HepG2 (cell line): ENCODE measurements around the gene ACSBG1. TPM values are rescaled to one million over a fixed set of nuclear protein-coding genes. Genes with fewer than 3 reads are reported as not detected.

Experiments
- ATAC-seq: fragments of 200-7000 bp; cut with Tn5 transposase; 3 replicates; pipeline ENCODE4 v1.9.1; 2020; ENCODE audit warnings: mild to moderate bottlenecking, moderate library complexity
- BruUV-seq: library from RNA; stranded (reverse); fragments of 400-500 nt; replicated peaks from 2 replicates; lab custom pipeline; 2021; lab: Mats Ljungman, UMichigan
- CTCF ChIA-PET: fragments of 300-600 bp; formaldehyde crosslinking; extraction: SDS; loops from one replicate; lab custom pipeline; 2021; ENCODE audit warnings: low total read pairs, inconsistent platforms, low intra/inter-chr PET ratio; lab: Yijun Ruan, JAX
- POLR2A ChIA-PET: fragments of 350-600 bp; sonication (Branson Sonifier 250); formaldehyde crosslinking; loops from one replicate; lab custom pipeline; 2020; ENCODE audit warnings: antibody characterized with exemption, inconsistent platforms; lab: Yijun Ruan, JAX
- DNase-seq: peaks from one replicate; pipeline ENCODE4 v3.0.0-alpha.2; 2015; ENCODE audit warnings: low spot score
- FAIRE-seq: peaks from 3 replicates; lab custom pipeline; 2011; peaks lifted over from hg19 to GRCh38; lab: Jason Lieb, UNC
- H2AFZ ChIP-seq: one replicate; pipeline ENCODE4 v1.6.1; 2011; ENCODE audit warnings: low read length, inconsistent platforms
- H3K27ac ChIP-seq: fragments of 300-600 bp; 3 replicates; pipeline ENCODE4 v1.8.0; 2011; ENCODE audit warnings: mixed run types, mild to moderate bottlenecking, mixed read lengths, low read length, inconsistent platforms; ENCODE audit not compliant: insufficient read depth; ENCODE audit errors: extremely low read length
- H3K27me3 ChIP-seq, 2 experiments: fragments of 200-600 bp in 1 of 2; 2 replicates in 1 of 2; 3 replicates in 1 of 2; pipeline versions ENCODE4 v1.6.0 to v1.8.0; 2011; ENCODE audit warnings: low read length in 2 of 2, mild to moderate bottlenecking in 2 of 2, moderate library complexity in 2 of 2, inconsistent platforms in 1 of 2; ENCODE audit not compliant: insufficient read depth in 2 of 2, control insufficient read depth in 1 of 2
- H3K36me3 ChIP-seq, 2 experiments: fragments of 200-600 bp in 1 of 2; replicated peaks in 1 of 2; 2 replicates in 1 of 2; 3 replicates in 1 of 2; pipeline versions ENCODE4 v1.5.1 to v1.8.0; 2011; ENCODE audit warnings: low read length in 2 of 2, inconsistent platforms in 1 of 2; ENCODE audit not compliant: insufficient read depth in 2 of 2, control insufficient read depth in 1 of 2
- H3K4me1 ChIP-seq: 2 replicates; pipeline ENCODE4 v1.5.1; 2012; ENCODE audit warnings: low read length, inconsistent platforms; ENCODE audit not compliant: insufficient read depth
- H3K4me2 ChIP-seq: 2 replicates; pipeline ENCODE4 v1.6.0; 2011; ENCODE audit warnings: low read depth, low read length, inconsistent platforms
- H3K4me3 ChIP-seq, 3 experiments: fragments of 200-600 bp in 1 of 3; sonication (generic), shearing (Covaris generic) in 1 of 3; replicated peaks in 1 of 3; 2 replicates each; pipeline ENCODE4 v1.5.1; 2011 to 2016; ENCODE audit warnings: low read length in 3 of 3, inconsistent platforms in 2 of 3, low read depth in 2 of 3, mild to moderate bottlenecking in 2 of 3, control low read depth in 1 of 3, mixed read lengths in 1 of 3; ENCODE audit not compliant: insufficient read depth in 1 of 3
- H3K79me2 ChIP-seq: one replicate; pipeline ENCODE4 v1.6.1; 2011; ENCODE audit warnings: low read length, inconsistent platforms; ENCODE audit not compliant: insufficient read depth
- H3K9ac ChIP-seq: 2 replicates; pipeline ENCODE4 v1.6.0; 2011; ENCODE audit warnings: mild to moderate bottlenecking, low read depth, low read length, inconsistent platforms; ENCODE audit not compliant: insufficient read depth
- H3K9me3 ChIP-seq: 2 replicates; pipeline ENCODE4 v1.5.1; 2012; ENCODE audit warnings: mild to moderate bottlenecking, low read length
- H4K20me1 ChIP-seq: 2 replicates; pipeline ENCODE4 v1.6.0; 2011; ENCODE audit warnings: inconsistent platforms, mild to moderate bottlenecking, low read length, moderate library complexity; ENCODE audit not compliant: insufficient read depth
- AGO2 ChIP-seq: fragments of 200-400 bp; formaldehyde crosslinking; optimal IDR thresholded peaks from 2 replicates; pipeline ENCODE3; 2017; ENCODE audit warnings: mild to moderate bottlenecking, low read depth, low read length, moderate library complexity
- CHD4 ChIP-seq: fragments of 200-600 bp; sonication (generic); IDR thresholded peaks from 2 replicates; pipeline ENCODE4 v1.7.0; 2017; ENCODE audit warnings: mild to moderate bottlenecking, low read length, borderline replicate concordance
- E2F2 ChIP-seq: sonication (generic); formaldehyde crosslinking; IDR thresholded peaks from 2 replicates; pipeline ENCODE4 v1.4.0; 2020; ENCODE audit warnings: missing genetic modification reagents, borderline replicate concordance
- GABPB1 ChIP-seq: IDR thresholded peaks from 2 replicates; pipeline ENCODE4 v1.6.1; 2016; ENCODE audit warnings: mild to moderate bottlenecking, missing genetic modification reagents, moderate library complexity, missing compliant biosample characterization
- HNF4A ChIP-seq: sonication (generic); formaldehyde crosslinking; IDR thresholded peaks from 2 replicates; pipeline ENCODE4 v1.4.0; 2020; ENCODE audit warnings: missing genetic modification reagents
- KDM4B ChIP-seq: sonication (generic); formaldehyde crosslinking; IDR thresholded peaks from 2 replicates; pipeline ENCODE4 v1.4.0; 2020; ENCODE audit warnings: missing genetic modification reagents
- KDM6A ChIP-seq: IDR thresholded peaks from 2 replicates; pipeline ENCODE4 v1.6.1; 2016; ENCODE audit warnings: low read depth
- NPAS2 ChIP-seq: sonication (generic); formaldehyde crosslinking; IDR thresholded peaks from 2 replicates; pipeline ENCODE4 v1.8.0; 2022; ENCODE audit warnings: mild to moderate bottlenecking, missing genetic modification reagents, borderline replicate concordance
- SAFB2 ChIP-seq: sonication (generic); formaldehyde crosslinking; IDR thresholded peaks from 2 replicates; pipeline ENCODE4 v1.5.1; 2020; ENCODE audit warnings: missing genetic modification reagents, low read depth, mild to moderate bottlenecking, borderline replicate concordance
- ZBTB2 ChIP-seq: sonication (generic); formaldehyde crosslinking; IDR thresholded peaks from 2 replicates; pipeline ENCODE4 v1.8.0; 2022; ENCODE audit warnings: low read depth, missing genetic modification reagents
- ZFP82 ChIP-seq: sonication (generic); formaldehyde crosslinking; IDR thresholded peaks from 2 replicates; pipeline ENCODE4 v1.5.1; 2020; ENCODE audit warnings: mild to moderate bottlenecking, missing genetic modification reagents, borderline replicate concordance
- ZNF629 ChIP-seq: sonication (generic); formaldehyde crosslinking; conservative IDR thresholded peaks from 2 replicates; pipeline ENCODE4 v1.5.0; 2020; ENCODE audit warnings: missing genetic modification reagents
- ZNF720 ChIP-seq: sonication (generic); formaldehyde crosslinking; IDR thresholded peaks from 2 replicates; pipeline ENCODE4 v1.4.0; 2020; ENCODE audit warnings: missing genetic modification reagents
- WGBS: methylation state at CpG from one replicate; pipeline ENCODE4 v1.1.6; 2017; ENCODE audit warnings: low lambda C conversion rate; 5-methylcytosine and 5-hydroxymethylcytosine counted together
- in situ Hi-C: cut with HindIII; loops from 2 replicates; pipeline ENCODE4 v1.10.0; 2017; ENCODE audit warnings: low pct_unique_long_range_greater_than_20kb; ENCODE audit not compliant: extremely low pct_ligation_motif_present
- intact Hi-C: fragments of 100-400 bp; cut with micrococcal nuclease; formaldehyde crosslinking; loops from one replicate; pipeline ENCODE4 v1.10.0; 2022; ENCODE audit not compliant: unreplicated experiment
- polyA plus RNA-seq, 8 experiments: library from polyadenylated mRNA; depleted of rRNA in 3 of 8; stranded (reverse) in 7 of 8; unstranded in 1 of 8; fragments of >200 nt; fragmentation: Illumina TruSeq in 4 of 8; extraction: Trizol in 4 of 8; gene quantifications; 2 replicates each; pipeline versions ENCODE4 v1.2.1 to v1.2.3, GENCODE V29; 2011 to 2016; ENCODE audit warnings: low read depth in 4 of 8, missing spikeins in 1 of 8, mixed read lengths in 1 of 8; ENCODE audit not compliant: insufficient read depth in 1 of 8
- total RNA-seq, 5 experiments: library from RNA; depleted of rRNA; stranded (reverse); fragments of >200 nt; fragmentation: Illumina TruSeq; extraction: Trizol; gene quantifications; 2 replicates each; pipeline ENCODE4 v1.2.3, GENCODE V29; 2016; ENCODE audit warnings: low read depth in 1 of 5

Gene ACSBG1
- total and polyA plus RNA-seq, 2 of the 13 experiments (the other 11 are each of a cell fraction or from before 2014, with no cell fraction given), result 0.35 to 0.81 TPM

DNA sequence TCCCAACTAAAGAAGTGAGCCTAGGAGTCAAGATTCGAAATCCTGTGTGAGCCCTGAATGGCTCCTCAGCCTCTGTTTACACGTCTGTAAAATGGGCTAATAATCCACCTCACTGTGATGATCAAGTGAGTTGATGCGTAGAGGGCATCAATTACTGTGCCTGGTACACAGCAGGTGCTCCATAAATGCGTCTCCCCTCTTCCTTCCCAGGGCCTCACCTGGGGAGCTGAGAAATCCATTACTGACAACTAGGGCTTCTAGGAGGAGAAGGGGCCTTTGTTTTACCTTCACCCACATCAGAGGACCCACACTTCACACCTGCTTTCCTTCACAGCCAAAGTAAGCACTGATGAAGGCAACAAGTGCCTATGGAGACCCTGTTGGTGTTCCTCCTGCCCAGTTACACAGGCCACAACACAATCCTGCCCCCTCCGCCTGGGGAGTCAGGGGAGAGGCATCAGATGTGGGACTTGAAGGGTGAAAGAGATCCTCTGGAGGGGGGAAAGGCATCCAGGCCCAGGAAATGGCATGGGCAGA is 104.5 kb downstream of the ACSBG1 start (continued):
- no peak for TF ChIP-seq KDM4B (CRISPR knock-in tag)
- TF ChIP-seq ZBTB2 (CRISPR knock-in tag), result no peak
- TF ChIP-seq KDM6A (CRISPR knock-in tag), result no peak
- TF ChIP-seq ZFP82 (CRISPR knock-in tag), result no peak
- TF ChIP-seq GABPB1 (CRISPR knock-in tag), result no peak
- 0 out of 2 replicates have a peak, but pooled peaks have one; percentile 64 for TF ChIP-seq CHD4
- TF ChIP-seq ZNF629 (CRISPR knock-in tag), result peak; percentile 90
- TF ChIP-seq NPAS2, result no peak

- in situ Hi-C loops, result no loop called here
- no peak for ATAC-seq
- H3K79me2 ChIP-seq, result no peaks in the 10 kb centered on the region
- TF ChIP-seq E2F2 (CRISPR knock-in tag) (no peak), HNF4A (CRISPR knock-in tag) (peak; percentile 46), AGO2 (no peak), ZNF720 (CRISPR knock-in tag) (no peak), SAFB2 (CRISPR knock-in tag) (no peak)
Observed at GRCh38 chr15:78129077-78129750, 105.2 kb downstream of the ACSBG1 start.

More at GRCh38 chr15:78129077-78129750, 105.2 kb downstream of the ACSBG1 start:
- H3K27me3 ChIP-seq, result peaks cover 2 to 14% of the 10 kb centered on the region in 2 experiments; a peak in 2 of 5 replicates
- H3K4me2 ChIP-seq, result no peak overlapping the region
- H2AFZ ChIP-seq, result no peak overlapping the region
- no peak for FAIRE-seq
- BruUV-seq, result no TSS peak
- no peak overlapping the region for H3K27ac ChIP-seq
- intact Hi-C loops, result no loop called here
- ChIA-PET POLR2A (no interaction called here), CTCF (no interaction called here)
- no peaks in the 10 kb centered on the region for H3K9me3 ChIP-seq
- 25% methylated on average over 6 of the region's 8 CpGs for WGBS
- H3K9ac ChIP-seq, result no peak overlapping the region
- no peaks in the 10 kb centered on the region for H4K20me1 ChIP-seq
- no peaks in the 10 kb centered on the region for H3K36me3 ChIP-seq
- H3K4me3 ChIP-seq, result no peak overlapping the region
- H3K4me1 ChIP-seq, result peaks cover 39% of the 10 kb centered on the region
- DNase-seq, result no peak
